GM23338 (cell line): Measurements from ENCODE around the gene TUBB4A. TPM values are rescaled to one million over a fixed set of nuclear protein-coding genes. Genes with fewer than 3 reads are reported as not detected.

Source experiments
- ATAC-seq: fragments of 200-7000 bp; cut with Tn5 transposase; 3 replicates; pipeline ENCODE4 v1.9.1; 2020
- DNase-seq: peaks from one replicate; pipeline ENCODE4 v3.0.0-alpha.2; 2015; ENCODE audit warnings: low spot score
- H2AFZ ChIP-seq: fragments of 200-600 bp; sonication (generic); 2 replicates; pipeline ENCODE4 v1.8.0; 2016; ENCODE audit warnings: antibody characterized with exemption, mild to moderate bottlenecking, moderate library complexity
- H3F3A ChIP-seq: fragments of 200-600 bp; sonication (generic); replicated peaks from 2 replicates; pipeline ENCODE4 v1.8.0; 2017; ENCODE audit warnings: antibody characterized with exemption, mixed run types, low read depth
- H3K27ac ChIP-seq: fragments of 200-600 bp; sonication (generic); 2 replicates; pipeline ENCODE4 v1.6.1; 2016; ENCODE audit warnings: low read depth
- H3K27me3 ChIP-seq: fragments of 200-600 bp; sonication (generic); 2 replicates; pipeline ENCODE4 v1.8.0; 2016; ENCODE audit warnings: mild to moderate bottlenecking, mixed run types, moderate library complexity; ENCODE audit not compliant: insufficient read depth
- H3K36me3 ChIP-seq: fragments of 200-600 bp; sonication (generic); 2 replicates; pipeline ENCODE4 v1.8.0; 2016; ENCODE audit warnings: mild to moderate bottlenecking; ENCODE audit not compliant: insufficient read depth
- H3K4me1 ChIP-seq: fragments of 200-600 bp; sonication (generic); 2 replicates; pipeline ENCODE4 v1.8.0; 2016; ENCODE audit warnings: mild to moderate bottlenecking, moderate library complexity; ENCODE audit not compliant: insufficient read depth
- H3K4me2 ChIP-seq: fragments of 200-600 bp; sonication (generic); 2 replicates; pipeline ENCODE4 v1.7.1; 2017; ENCODE audit warnings: mixed run types
- H3K4me3 ChIP-seq: fragments of 200-600 bp; sonication (generic); 2 replicates; pipeline ENCODE4 v1.6.1; 2016; ENCODE audit warnings: mixed run types
- H3K79me2 ChIP-seq: fragments of 200-600 bp; sonication (generic); replicated peaks from 2 replicates; pipeline ENCODE4 v1.8.0; 2017; ENCODE audit warnings: mild to moderate bottlenecking; ENCODE audit not compliant: insufficient read depth
- H3K9me2 ChIP-seq: fragments of 200-600 bp; sonication (generic); 2 replicates; pipeline ENCODE4 v1.8.0; 2017; ENCODE audit not compliant: insufficient read depth
- H4K20me1 ChIP-seq: fragments of 200-600 bp; sonication (generic); replicated peaks from 2 replicates; pipeline ENCODE4 v1.8.0; 2017; ENCODE audit warnings: mild to moderate bottlenecking; ENCODE audit not compliant: insufficient read depth
- H3K27ac Mint-ChIP-seq: 2 replicates; pipeline ENCODE4 v1.8.0; 2020; ENCODE audit warnings: inconsistent platforms, mild to moderate bottlenecking, moderate library complexity, mixed read lengths
- H3K27me3 Mint-ChIP-seq: 3 replicates; pipeline ENCODE4 v1.8.0; 2022; ENCODE audit warnings: low read depth, mild to moderate bottlenecking, moderate library complexity, mixed read lengths, inconsistent platforms; ENCODE audit not compliant: insufficient read depth, poor library complexity
- H3K36me3 Mint-ChIP-seq: 3 replicates; pipeline ENCODE4 v1.8.0; 2021; ENCODE audit warnings: low read depth, mild to moderate bottlenecking, inconsistent platforms, moderate library complexity, mixed read lengths
- H3K4me1 Mint-ChIP-seq: 3 replicates; pipeline ENCODE4 v1.8.0; 2020; ENCODE audit warnings: mild to moderate bottlenecking, inconsistent platforms, mixed read lengths
- H3K4me3 Mint-ChIP-seq: 3 replicates; pipeline ENCODE4 v1.8.0; 2021; ENCODE audit warnings: moderate library complexity, mild to moderate bottlenecking, inconsistent platforms, mixed read lengths
- H3K9me3 Mint-ChIP-seq: 3 replicates; pipeline ENCODE4 v1.8.0; 2020; ENCODE audit warnings: moderate library complexity, mild to moderate bottlenecking, inconsistent platforms, mixed read lengths
- CREB1 ChIP-seq: fragments of 250-450 bp; sonication (Bioruptor Pico); IDR thresholded peaks from 2 replicates; pipeline ENCODE4 v1.5.0; 2020; ENCODE audit warnings: low read depth, mild to moderate bottlenecking, moderate library complexity
- CTCF ChIP-seq, 2 experiments: fragments of 200-600 bp in 1 of 2; sonication (generic) in 1 of 2; conservative IDR thresholded peaks; 2 replicates each; pipeline versions ENCODE4 v1.5.1 to v1.6.1; 2016 to 2017; ENCODE audit warnings: antibody characterized with exemption in 2 of 2, low read depth in 2 of 2, mild to moderate bottlenecking in 2 of 2, moderate library complexity in 1 of 2
- ETS1 ChIP-seq: IDR thresholded peaks from 2 replicates; pipeline ENCODE4 v1.6.1; 2016; ENCODE audit warnings: antibody characterized with exemption
- EZH2 ChIP-seq: fragments of 200-600 bp; sonication (generic); IDR thresholded peaks from one replicate; pipeline ENCODE4 v1.8.0; 2017; ENCODE audit warnings: antibody characterized with exemption, mild to moderate bottlenecking, low read depth; ENCODE audit not compliant: unreplicated experiment
- EZH2phosphoT487 ChIP-seq: fragments of 200-600 bp; sonication (generic); IDR thresholded peaks from one replicate; pipeline ENCODE4 v1.8.1; 2018; ENCODE audit warnings: antibody characterized with exemption; ENCODE audit not compliant: unreplicated experiment
- POLR2AphosphoS5 ChIP-seq: IDR thresholded peaks from 2 replicates; pipeline ENCODE4 v1.6.1; 2016; ENCODE audit warnings: antibody characterized with exemption, low read depth
- REST ChIP-seq: IDR thresholded peaks from one replicate; pipeline ENCODE4 v1.6.1; 2018; ENCODE audit warnings: antibody characterized with exemption; ENCODE audit not compliant: unreplicated experiment
- STAT1 ChIP-seq: IDR thresholded peaks from one replicate; pipeline ENCODE4 v1.6.1; 2016; ENCODE audit warnings: antibody characterized with exemption; ENCODE audit not compliant: unreplicated experiment
- ZNF331 ChIP-seq: fragments of 250-450 bp; sonication (Bioruptor Pico); IDR thresholded peaks from 2 replicates; pipeline ENCODE4 v1.5.0; 2020; ENCODE audit warnings: low read depth, mild to moderate bottlenecking, moderate library complexity
- polyA plus RNA-seq: library from polyadenylated mRNA; unstranded; fragments of >200 nt; fragmentation: Nextera tagmentation; extraction: Ambion mirVana; gene quantifications from 2 replicates; pipeline ENCODE4 v1.2.1, GENCODE V29; 2016
- total RNA-seq: library from RNA; depleted of rRNA; stranded (reverse); fragments of >200 nt; shearing (Covaris generic); gene quantifications from 2 replicates; pipeline ENCODE4 v1.2.3, GENCODE V29; 2014

The TUBB4A gene
- total and polyA plus RNA-seq, 2 experiments from 2014 or later, result 32.9 to 41.7 TPM

- no peaks in the 10 kb centered on the region for H3K36me3 ChIP-seq
- no peaks in the 10 kb centered on the region for H3K9me2 ChIP-seq
- H3K4me3 ChIP-seq, result no peak overlapping the region
- no peak for DNase-seq
- no peaks in the 10 kb centered on the region for H3K9me3 Mint-ChIP-seq
- H3K4me2 ChIP-seq, result no peak overlapping the region
- H3K4me1 ChIP-seq, result 0 out of 2 replicates have a peak, but pooled peaks cover 6% of the 10 kb centered on the region
- H3K27me3 Mint-ChIP-seq, result peaks cover 19% of the 10 kb centered on the region
- H3K79me2 ChIP-seq, result peaks cover 6% of the 10 kb centered on the region; the same call in 1 of the 2 replicates
- no peak overlapping the region for H3K27ac Mint-ChIP-seq
- TF ChIP-seq CTCF (conservative IDR thresholded peaks at IDR 0.05; ENCODE audit: low read depth in 2 of 2), result no peak
- no peak for TF ChIP-seq CREB1
- no peak overlapping the region for H3K4me3 Mint-ChIP-seq
- peaks cover 18% of the 10 kb centered on the region; the same call in 2 of the 3 replicates for H3K4me1 Mint-ChIP-seq
- peaks cover 2% of the 10 kb centered on the region; the same call in 1 of the 2 replicates for H3K27me3 ChIP-seq
- no peaks in the 10 kb centered on the region for H3F3A ChIP-seq
- no peaks in the 10 kb centered on the region for H4K20me1 ChIP-seq
- H3K36me3 Mint-ChIP-seq, result peaks cover 19% of the 10 kb centered on the region
- ATAC-seq, result no peak
- H3K27ac ChIP-seq, result no peak overlapping the region
- H2AFZ ChIP-seq, result no peak overlapping the region
Measured at GRCh38 chr19:6467384-6467783, 34.7 kb downstream of the TUBB4A start.

- H3K9me3 Mint-ChIP-seq, result no peaks in the 10 kb centered on the region
- Histone ChIP-seq H3F3A (no peaks in the 10 kb centered on the region), H3K79me2 (peaks cover 6% of the 10 kb centered on the region; the same call in 1 of the 2 replicates), H2AFZ (no peak overlapping the region), H3K27ac (no peak overlapping the region), H3K9me2 (no peaks in the 10 kb centered on the region), H3K4me3 (no peak overlapping the region), H3K4me1 (0 out of 2 replicates have a peak, but pooled peaks cover 6% of the 10 kb centered on the region), H3K27me3 (peaks cover 5% of the 10 kb centered on the region; the same call in 1 of the 2 replicates), H3K4me2 (no peak overlapping the region), H4K20me1 (no peaks in the 10 kb centered on the region), H3K36me3 (no peaks in the 10 kb centered on the region)
- no peak overlapping the region for H3K4me3 Mint-ChIP-seq
- DNase-seq, result no peak
- H3K4me1 Mint-ChIP-seq, result peaks cover 18% of the 10 kb centered on the region; the same call in 2 of the 3 replicates
- peaks cover 16% of the 10 kb centered on the region for H3K27me3 Mint-ChIP-seq
- no peak overlapping the region for H3K27ac Mint-ChIP-seq
- no peak for ATAC-seq
- peaks cover 19% of the 10 kb centered on the region for H3K36me3 Mint-ChIP-seq
- TF ChIP-seq ZNF331 (CRISPR knock-in tag) (no peak), EZH2 (no peak), POLR2AphosphoS5 (no peak), STAT1 (no peak), CREB1 (no peak), EZH2phosphoT487 (no peak), REST (no peak), ETS1 (no peak)
Measured at GRCh38 chr19:6466526-6467248, 35.4 kb downstream of the TUBB4A start.
